Gastrocnemius medialis (tissue), 4 donors: ENCODE results near the gene DPYSL5.

ENCODE experiments used
- POLR2A ChIP-seq, 2 donors: fragments of 450-650 bp; IDR thresholded peaks; one replicate each; pipeline ENCODE4 v1.6.1; 2017; ENCODE audit warnings: antibody characterized with exemption in 2 of 2, mild to moderate bottlenecking in 2 of 2, moderate library complexity in 2 of 2
- TF ChIP-seq, protein P1 (sequence below), 5 experiments: fragments of 450-650 bp in 3 of 5; fragments of 200-600 bp in 2 of 5; sonication (generic) in 2 of 5; IDR thresholded peaks in 4 of 5; conservative IDR thresholded peaks in 1 of 5; 1 replicate in 4 of 5; 2 replicates in 1 of 5; pipeline ENCODE4 v1.5.1; 2016 to 2019; ENCODE audit warnings: antibody characterized with exemption in 5 of 5, mild to moderate bottlenecking in 3 of 5, moderate library complexity in 3 of 5

- TF ChIP-seq, protein P1, sequence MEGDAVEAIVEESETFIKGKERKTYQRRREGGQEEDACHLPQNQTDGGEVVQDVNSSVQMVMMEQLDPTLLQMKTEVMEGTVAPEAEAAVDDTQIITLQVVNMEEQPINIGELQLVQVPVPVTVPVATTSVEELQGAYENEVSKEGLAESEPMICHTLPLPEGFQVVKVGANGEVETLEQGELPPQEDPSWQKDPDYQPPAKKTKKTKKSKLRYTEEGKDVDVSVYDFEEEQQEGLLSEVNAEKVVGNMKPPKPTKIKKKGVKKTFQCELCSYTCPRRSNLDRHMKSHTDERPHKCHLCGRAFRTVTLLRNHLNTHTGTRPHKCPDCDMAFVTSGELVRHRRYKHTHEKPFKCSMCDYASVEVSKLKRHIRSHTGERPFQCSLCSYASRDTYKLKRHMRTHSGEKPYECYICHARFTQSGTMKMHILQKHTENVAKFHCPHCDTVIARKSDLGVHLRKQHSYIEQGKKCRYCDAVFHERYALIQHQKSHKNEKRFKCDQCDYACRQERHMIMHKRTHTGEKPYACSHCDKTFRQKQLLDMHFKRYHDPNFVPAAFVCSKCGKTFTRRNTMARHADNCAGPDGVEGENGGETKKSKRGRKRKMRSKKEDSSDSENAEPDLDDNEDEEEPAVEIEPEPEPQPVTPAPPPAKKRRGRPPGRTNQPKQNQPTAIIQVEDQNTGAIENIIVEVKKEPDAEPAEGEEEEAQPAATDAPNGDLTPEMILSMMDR (IDR thresholded peaks at IDR 0.05 in 4 of 5, conservative IDR thresholded peaks at IDR 0.05 in 1 of 5), result peak in 4 of 5 experiments; percentile 39 to 69 (median 52)
- TF ChIP-seq POLR2A (IDR thresholded peaks at IDR 0.05), result no peak
Observed at GRCh38 chr2:26982102-26982742, 134.3 kb downstream of the DPYSL5 start.
